GM12865 (cell line): ENCODE results near the gene ACAN.

Source experiments
- DNase-seq: peaks from one replicate; pipeline ENCODE4 v3.0.0; 2010; ENCODE audit warnings: low read depth
- H3K4me3 ChIP-seq: 2 replicates; pipeline ENCODE4 v1.5.1; 2011; ENCODE audit warnings: mild to moderate bottlenecking, low read depth, low read length, control low read depth
- TF ChIP-seq, protein P1 (sequence below): IDR thresholded peaks from 2 replicates; pipeline ENCODE4 v1.5.1; 2011; ENCODE audit warnings: low read length, control low read depth, low read depth, inconsistent platforms; ENCODE audit not compliant: insufficient read depth; ENCODE audit errors: missing control alignments

The ACAN gene

DNA sequence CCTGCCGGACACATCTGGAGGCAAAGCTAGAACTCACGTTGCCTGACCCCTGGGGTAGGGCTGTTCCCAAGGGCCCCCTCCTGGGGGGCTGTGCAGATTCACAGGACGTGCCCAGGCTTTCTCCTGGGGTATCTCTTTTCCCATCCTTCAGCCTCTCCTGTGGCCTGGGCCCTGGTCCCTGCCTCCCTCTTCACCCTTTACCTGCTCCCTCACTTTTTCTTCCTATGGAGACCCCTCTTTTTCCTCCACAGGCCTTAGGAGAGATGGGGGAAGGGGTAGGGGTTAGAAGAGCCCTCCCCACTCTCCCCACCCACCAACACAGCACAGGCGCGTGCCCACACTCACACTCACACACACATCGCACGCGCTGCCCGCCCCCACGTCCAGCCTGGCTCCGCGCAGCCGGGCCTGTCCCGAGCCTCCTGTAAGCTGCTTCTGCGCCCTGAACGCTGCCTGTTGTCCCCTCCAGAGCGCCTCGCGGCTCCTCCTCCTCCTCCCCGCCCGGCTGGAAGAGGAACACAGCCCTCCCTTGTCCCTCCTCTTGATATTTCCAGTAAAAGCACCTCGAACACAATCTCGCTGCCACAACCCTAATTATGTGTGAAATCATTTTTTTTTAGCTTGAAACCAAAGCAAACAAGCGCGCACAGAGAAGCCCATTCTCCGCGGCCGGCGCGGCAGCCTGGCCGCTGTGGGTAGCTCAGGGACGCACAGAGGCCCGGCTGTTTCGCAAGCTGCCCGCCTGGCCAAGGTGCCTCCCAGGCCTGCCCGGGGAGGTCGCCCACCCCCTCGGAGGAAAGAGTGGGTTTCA is 33.9 kb upstream of the ACAN start:
- H3K4me3 ChIP-seq = no peak overlapping the region
- TF ChIP-seq, protein P1, sequence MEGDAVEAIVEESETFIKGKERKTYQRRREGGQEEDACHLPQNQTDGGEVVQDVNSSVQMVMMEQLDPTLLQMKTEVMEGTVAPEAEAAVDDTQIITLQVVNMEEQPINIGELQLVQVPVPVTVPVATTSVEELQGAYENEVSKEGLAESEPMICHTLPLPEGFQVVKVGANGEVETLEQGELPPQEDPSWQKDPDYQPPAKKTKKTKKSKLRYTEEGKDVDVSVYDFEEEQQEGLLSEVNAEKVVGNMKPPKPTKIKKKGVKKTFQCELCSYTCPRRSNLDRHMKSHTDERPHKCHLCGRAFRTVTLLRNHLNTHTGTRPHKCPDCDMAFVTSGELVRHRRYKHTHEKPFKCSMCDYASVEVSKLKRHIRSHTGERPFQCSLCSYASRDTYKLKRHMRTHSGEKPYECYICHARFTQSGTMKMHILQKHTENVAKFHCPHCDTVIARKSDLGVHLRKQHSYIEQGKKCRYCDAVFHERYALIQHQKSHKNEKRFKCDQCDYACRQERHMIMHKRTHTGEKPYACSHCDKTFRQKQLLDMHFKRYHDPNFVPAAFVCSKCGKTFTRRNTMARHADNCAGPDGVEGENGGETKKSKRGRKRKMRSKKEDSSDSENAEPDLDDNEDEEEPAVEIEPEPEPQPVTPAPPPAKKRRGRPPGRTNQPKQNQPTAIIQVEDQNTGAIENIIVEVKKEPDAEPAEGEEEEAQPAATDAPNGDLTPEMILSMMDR = no peak
- no peak for DNase-seq

DNA sequence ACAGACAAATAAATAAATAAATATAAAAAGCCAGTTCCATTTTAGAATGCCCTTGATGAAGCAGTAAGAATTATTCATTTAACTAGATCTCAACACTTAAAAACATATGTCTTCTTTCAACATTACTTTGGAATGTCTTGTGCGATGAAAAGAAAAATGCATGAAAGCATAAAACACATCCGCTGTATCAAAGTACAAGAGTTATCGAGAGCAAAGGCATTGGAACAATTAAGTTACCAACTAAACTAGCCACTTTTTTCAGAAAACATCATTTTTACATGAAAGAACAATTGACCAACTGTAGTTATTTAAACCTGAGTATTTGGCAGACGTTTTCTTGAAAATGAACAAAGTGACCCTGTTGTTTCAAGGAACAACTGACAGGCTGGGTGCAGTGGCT is 27.5 kb upstream of the ACAN start:
- H3K4me3 ChIP-seq = no peak overlapping the region
- TF ChIP-seq, protein P1 = no peak
- no peak for DNase-seq

DNA sequence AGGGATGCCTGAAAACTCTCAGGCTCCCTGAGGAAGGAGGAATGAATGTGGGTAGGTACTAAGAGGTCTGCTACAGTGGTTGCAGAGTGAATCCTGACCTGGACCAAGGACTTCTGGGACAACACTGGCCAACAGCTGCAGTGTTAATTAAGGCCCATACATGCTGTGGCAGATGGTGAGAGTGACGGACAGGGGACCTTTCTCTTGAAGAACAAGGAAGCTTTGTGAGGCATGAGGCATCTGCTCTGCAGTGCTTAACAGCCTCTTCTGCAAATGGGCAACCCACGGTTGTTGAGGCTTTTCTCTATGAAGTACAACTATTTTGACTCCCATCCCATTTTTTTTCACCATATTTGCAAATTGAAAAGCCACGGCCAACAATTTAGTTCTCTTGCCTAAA is 26.6 kb upstream of the ACAN start:
- DNase-seq = no peak
- no peak overlapping the region for H3K4me3 ChIP-seq
- TF ChIP-seq, protein P1 = no peak

DNA sequence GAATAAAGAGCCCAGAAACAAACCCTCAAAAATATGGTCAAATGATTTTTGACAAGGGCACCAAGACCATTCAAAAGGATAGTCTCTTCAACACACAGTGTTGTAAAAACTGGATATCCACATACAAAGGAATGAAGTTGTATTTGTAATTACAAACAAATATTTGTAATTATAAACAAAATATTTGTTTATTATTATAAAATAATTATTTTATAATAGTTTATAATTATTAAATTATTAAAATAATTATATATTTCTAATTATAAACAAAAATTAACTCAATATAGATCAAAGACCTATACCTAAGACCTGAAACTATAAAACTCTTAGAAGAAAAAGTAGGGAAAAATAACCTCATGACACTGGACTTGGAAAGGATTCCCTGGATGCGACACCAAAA is 23.3 kb upstream of the ACAN start:
- DNase-seq = no peak
- TF ChIP-seq, protein P1 = no peak
- no peak overlapping the region for H3K4me3 ChIP-seq

DNA sequence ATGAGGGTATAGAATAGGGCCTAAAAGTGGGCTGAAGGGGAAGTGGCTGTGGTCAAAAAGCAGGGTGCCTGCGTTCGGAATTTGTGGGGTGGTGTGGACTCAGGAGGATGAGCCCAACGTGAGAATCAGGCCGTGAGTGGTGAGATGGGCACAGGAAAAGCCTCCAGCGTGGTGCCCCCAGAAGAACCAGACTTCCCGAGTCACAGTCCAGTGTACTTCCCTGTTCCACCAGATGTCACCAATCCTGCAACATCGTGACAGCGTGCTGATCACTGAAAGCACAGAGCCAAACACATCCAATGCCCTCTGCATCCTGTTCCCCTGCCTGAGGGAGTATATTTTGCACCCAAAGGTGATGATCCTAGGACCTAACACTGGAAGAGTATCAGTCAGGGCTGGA is 20.8 kb upstream of the ACAN start:
- no peak for DNase-seq
- TF ChIP-seq, protein P1 = no peak
- H3K4me3 ChIP-seq = no peak overlapping the region

DNA sequence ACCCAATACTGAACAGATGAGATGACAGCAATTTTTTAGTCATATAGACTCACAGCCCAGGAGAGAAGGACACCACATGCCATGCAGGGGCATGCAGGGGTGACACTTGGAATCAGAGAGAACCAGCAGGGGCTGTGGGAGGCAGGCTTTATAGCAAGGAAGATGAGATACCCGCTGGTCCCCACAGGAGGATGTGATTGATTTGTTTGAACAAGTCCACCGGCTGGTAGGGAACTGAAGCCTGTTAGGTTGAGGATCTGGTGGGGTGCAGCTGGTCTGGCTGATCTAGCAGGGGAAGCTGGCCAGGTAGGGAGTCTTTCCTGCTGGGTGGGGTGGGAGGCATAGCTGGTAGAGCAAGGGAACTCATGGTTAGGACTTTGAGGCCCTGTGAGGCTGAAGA is 18.0 kb upstream of the ACAN start:
- TF ChIP-seq, protein P1 = no peak
- no peak for DNase-seq

DNA sequence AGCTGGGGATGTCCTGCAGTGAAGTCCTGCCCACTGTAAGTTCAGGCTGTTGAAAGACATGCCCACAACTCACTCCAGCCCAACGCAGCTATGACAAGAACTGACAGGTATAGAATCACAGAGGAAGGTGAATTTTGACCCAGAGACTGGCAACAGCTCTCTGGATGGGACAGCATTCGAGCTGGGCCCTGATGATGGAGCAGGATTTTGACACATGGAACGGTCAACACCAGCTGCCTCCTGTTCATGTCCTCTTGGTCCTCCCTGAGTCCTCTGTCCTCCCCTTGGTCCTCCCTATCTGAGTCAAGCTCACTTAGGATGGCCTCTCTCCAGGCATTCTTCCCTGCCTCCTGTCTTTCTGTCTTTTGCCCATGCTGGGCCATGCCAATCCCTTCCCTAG is 15.2 kb upstream of the ACAN start:
- no peak overlapping the region for H3K4me3 ChIP-seq
- DNase-seq = no peak
- TF ChIP-seq, protein P1 = no peak

More for the DNA sequence above, 18.0 kb upstream of the ACAN start:
- no peak overlapping the region for H3K4me3 ChIP-seq
